RWPE2 (cell line): ENCODE data around the gene DDRGK1.

ENCODE experiments used
- ATAC-seq: fragments of 200-7000 bp; cut with Tn5 transposase; 3 replicates; pipeline ENCODE4 v1.9.1; 2021; ENCODE audit warnings: low read depth
- DNase-seq: peaks from one replicate; pipeline ENCODE4 v3.0.0-alpha.2; 2020; ENCODE audit warnings: low spot score
- H3K27ac ChIP-seq: fragments of 450-650 bp; 2 replicates; pipeline ENCODE4 v1.5.1; 2017; ENCODE audit warnings: mild to moderate bottlenecking; ENCODE audit not compliant: poor library complexity, severe bottlenecking
- H3K27me3 ChIP-seq: fragments of 250-450 bp; sonication (Bioruptor Pico); 2 replicates; pipeline ENCODE4 v1.5.1; 2021; ENCODE audit warnings: mild to moderate bottlenecking, moderate library complexity; ENCODE audit not compliant: insufficient read depth, poor library complexity, severe bottlenecking
- H3K36me3 ChIP-seq: fragments of 250-450 bp; sonication (Bioruptor Pico); 2 replicates; pipeline ENCODE4 v1.5.1; 2020; ENCODE audit warnings: low read depth, mild to moderate bottlenecking, moderate library complexity
- H3K4me1 ChIP-seq: fragments of 250-450 bp; sonication (Bioruptor Pico); 2 replicates; pipeline ENCODE4 v1.5.1; 2021; ENCODE audit warnings: mild to moderate bottlenecking, moderate library complexity; ENCODE audit not compliant: insufficient read depth, poor library complexity, severe bottlenecking
- H3K4me3 ChIP-seq: fragments of 250-450 bp; sonication (Bioruptor Pico); 2 replicates; pipeline ENCODE4 v1.5.1; 2021; ENCODE audit warnings: mild to moderate bottlenecking, moderate library complexity; ENCODE audit not compliant: severe bottlenecking
- H3K9me3 ChIP-seq: fragments of 250-450 bp; sonication (Bioruptor Pico); 2 replicates; pipeline ENCODE4 v1.5.1; 2021; ENCODE audit warnings: mild to moderate bottlenecking, moderate library complexity; ENCODE audit not compliant: severe bottlenecking
- TF ChIP-seq, protein P1 (sequence below): fragments of 450-650 bp; IDR thresholded peaks from one replicate; pipeline ENCODE4 v1.5.1; 2017; ENCODE audit warnings: mild to moderate bottlenecking, moderate library complexity; ENCODE audit not compliant: poor library complexity, severe bottlenecking

Gene DDRGK1

DNA sequence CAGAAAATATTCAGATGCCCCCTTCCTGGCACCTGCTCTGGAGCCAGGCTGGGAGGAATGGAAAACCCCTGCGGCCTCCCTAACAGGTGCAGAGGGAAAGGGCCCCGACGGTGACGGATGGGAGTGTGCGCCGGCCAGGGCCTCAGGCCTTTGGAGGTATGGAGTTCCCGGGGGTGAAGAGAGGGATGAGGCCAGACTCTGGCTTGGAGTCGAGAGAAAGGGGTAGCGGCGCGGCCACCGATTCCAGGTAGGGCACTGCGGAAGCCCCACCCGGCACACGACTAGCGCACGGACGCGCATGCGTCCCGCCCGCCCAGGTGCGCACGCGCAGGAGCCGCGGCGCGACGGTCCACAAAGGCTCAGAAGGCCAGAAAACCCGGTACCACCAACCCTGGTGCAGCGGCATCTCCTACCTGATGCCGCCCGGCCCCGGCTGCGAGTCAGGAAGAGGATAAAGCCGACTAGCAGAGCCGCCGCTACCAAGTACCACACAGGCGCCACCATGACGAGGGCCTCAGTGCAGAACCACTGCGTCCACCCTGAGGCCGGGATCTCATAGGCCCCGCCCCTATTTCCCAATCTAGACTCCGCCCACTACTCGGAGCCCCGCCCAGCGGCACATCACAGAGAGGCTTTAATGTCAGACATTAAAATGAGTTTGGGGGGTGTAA is at the start of gene DDRGK1:
Gene DDRGK1 (minus strand): TSS at position 559 of the 671 bp plus-strand sequence. CDS start 55 bp downstream, at position 504.
- Histone ChIP-seq H3K4me3 (peak within 1 kb of the TSS; percentile 63), H3K4me1 (no peaks in the 10 kb centered on the region), H3K36me3 (peaks cover 25% of the 10 kb centered on the region), H3K27me3 (no peaks in the 10 kb centered on the region), H3K27ac (peak within 1 kb of the TSS; percentile 63), H3K9me3 (no peaks in the 10 kb centered on the region)
- peak; percentile 79 for ATAC-seq
- peak; percentile 80 for DNase-seq
- TF ChIP-seq, protein P1, sequence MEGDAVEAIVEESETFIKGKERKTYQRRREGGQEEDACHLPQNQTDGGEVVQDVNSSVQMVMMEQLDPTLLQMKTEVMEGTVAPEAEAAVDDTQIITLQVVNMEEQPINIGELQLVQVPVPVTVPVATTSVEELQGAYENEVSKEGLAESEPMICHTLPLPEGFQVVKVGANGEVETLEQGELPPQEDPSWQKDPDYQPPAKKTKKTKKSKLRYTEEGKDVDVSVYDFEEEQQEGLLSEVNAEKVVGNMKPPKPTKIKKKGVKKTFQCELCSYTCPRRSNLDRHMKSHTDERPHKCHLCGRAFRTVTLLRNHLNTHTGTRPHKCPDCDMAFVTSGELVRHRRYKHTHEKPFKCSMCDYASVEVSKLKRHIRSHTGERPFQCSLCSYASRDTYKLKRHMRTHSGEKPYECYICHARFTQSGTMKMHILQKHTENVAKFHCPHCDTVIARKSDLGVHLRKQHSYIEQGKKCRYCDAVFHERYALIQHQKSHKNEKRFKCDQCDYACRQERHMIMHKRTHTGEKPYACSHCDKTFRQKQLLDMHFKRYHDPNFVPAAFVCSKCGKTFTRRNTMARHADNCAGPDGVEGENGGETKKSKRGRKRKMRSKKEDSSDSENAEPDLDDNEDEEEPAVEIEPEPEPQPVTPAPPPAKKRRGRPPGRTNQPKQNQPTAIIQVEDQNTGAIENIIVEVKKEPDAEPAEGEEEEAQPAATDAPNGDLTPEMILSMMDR: no peak

DNA sequence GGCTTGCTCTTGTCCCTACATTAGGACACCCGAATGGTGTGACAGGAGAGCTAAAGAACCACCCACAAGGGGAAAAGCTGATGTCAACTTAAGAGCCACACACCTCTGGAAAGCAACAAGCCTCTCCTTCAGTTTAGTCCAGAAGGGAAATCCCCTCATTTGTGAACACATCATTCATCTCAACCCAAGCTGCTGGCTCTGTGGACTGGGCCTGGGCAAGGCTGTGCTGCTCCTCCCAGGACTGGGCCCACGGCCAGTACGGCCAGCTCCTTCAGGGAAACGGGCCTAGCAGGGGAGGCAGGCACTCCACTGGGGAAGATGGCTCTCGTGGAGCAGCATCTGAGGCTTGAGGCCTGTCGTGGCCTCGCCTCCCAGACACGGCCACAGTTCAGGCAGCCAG is 47.3 kb upstream of the DDRGK1 start:
- Histone ChIP-seq H3K27me3 (no peaks in the 10 kb centered on the region), H3K36me3 (peaks cover 31% of the 10 kb centered on the region), H3K4me1 (no peaks in the 10 kb centered on the region), H3K27ac (no peak overlapping the region), H3K4me3 (no peak overlapping the region), H3K9me3 (no peaks in the 10 kb centered on the region)
- TF ChIP-seq, protein P1: no peak
- no peak for ATAC-seq
- DNase-seq: no peak

DNA sequence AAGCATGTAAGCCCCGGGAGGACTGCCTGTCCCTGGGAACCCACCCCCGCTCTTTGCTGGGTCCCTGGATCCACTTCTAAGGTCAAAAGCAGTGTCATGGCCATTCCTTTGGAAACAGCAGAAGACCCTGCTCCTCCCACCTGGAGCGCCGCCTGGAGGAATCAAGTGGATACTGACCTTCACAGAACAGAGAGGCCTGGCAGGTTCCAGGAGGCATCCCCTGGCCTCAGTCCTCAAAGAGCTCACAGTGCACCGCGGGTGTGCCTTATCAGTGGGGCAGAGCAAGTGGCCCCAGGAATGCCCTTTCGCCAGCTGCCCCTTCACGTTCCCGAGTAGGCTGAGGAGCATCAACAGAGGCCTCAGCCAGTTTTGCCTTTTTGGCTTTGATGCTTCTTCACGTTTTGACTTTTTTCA is 45.6 kb upstream of the DDRGK1 start:
- DNase-seq (no peak), ATAC-seq (no peak)
- Histone ChIP-seq H3K4me3 (no peak overlapping the region), H3K4me1 (no peaks in the 10 kb centered on the region), H3K27me3 (no peaks in the 10 kb centered on the region), H3K27ac (no peak overlapping the region), H3K36me3 (peaks cover 23% of the 10 kb centered on the region), H3K9me3 (no peaks in the 10 kb centered on the region)
- TF ChIP-seq, protein P1: no peak

DNA sequence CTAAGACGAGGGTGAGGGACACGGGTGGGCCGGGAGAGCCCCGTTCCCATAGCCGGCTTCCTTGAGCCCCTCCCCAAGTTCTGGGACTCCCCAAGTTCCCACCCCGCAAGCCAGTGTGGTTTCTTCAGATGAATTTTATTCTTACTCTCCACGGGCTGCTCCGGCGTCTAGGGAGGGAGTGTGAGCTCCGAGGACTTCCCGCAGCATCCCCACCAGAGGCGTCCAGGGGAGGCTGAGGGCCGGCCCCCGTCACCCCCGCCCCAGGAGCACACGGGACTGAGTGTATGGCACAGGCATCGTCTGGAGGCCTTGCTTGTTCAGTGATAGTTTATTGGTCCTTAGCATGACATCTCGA is 44.5 kb upstream of the DDRGK1 start:
- Histone ChIP-seq H3K4me3 (no peak overlapping the region), H3K4me1 (no peaks in the 10 kb centered on the region), H3K36me3 (peaks cover 15% of the 10 kb centered on the region), H3K9me3 (no peaks in the 10 kb centered on the region), H3K27me3 (no peaks in the 10 kb centered on the region), H3K27ac (no peak overlapping the region)
- ATAC-seq (no peak), DNase-seq (no peak)
- TF ChIP-seq, protein P1: no peak
